HepG2 (cell line): Measurements from ENCODE around the gene ME3. TPM values are rescaled to one million over a fixed set of nuclear protein-coding genes. Genes with fewer than 3 reads are reported as not detected.

Source experiments
- ATAC-seq: fragments of 200-7000 bp; cut with Tn5 transposase; 3 replicates; pipeline ENCODE4 v1.9.1; 2020; ENCODE audit warnings: mild to moderate bottlenecking, moderate library complexity
- BruUV-seq: library from RNA; stranded (reverse); fragments of 400-500 nt; replicated peaks from 2 replicates; lab custom pipeline; 2021; lab: Mats Ljungman, UMichigan
- CTCF ChIA-PET: fragments of 300-600 bp; formaldehyde crosslinking; extraction: SDS; loops from one replicate; lab custom pipeline; 2021; ENCODE audit warnings: low total read pairs, inconsistent platforms, low intra/inter-chr PET ratio; lab: Yijun Ruan, JAX
- POLR2A ChIA-PET: fragments of 350-600 bp; sonication (Branson Sonifier 250); formaldehyde crosslinking; loops from one replicate; lab custom pipeline; 2020; ENCODE audit warnings: antibody characterized with exemption, inconsistent platforms; lab: Yijun Ruan, JAX
- DNase-seq: peaks from one replicate; pipeline ENCODE4 v3.0.0-alpha.2; 2015; ENCODE audit warnings: low spot score
- FAIRE-seq: peaks from 3 replicates; lab custom pipeline; 2011; peaks lifted over from hg19 to GRCh38; lab: Jason Lieb, UNC
- H2AFZ ChIP-seq: one replicate; pipeline ENCODE4 v1.6.1; 2011; ENCODE audit warnings: low read length, inconsistent platforms
- H3K27ac ChIP-seq: fragments of 300-600 bp; 3 replicates; pipeline ENCODE4 v1.8.0; 2011; ENCODE audit warnings: mixed run types, mild to moderate bottlenecking, mixed read lengths, low read length, inconsistent platforms; ENCODE audit not compliant: insufficient read depth; ENCODE audit errors: extremely low read length
- H3K27me3 ChIP-seq, 2 experiments: fragments of 200-600 bp in 1 of 2; 2 replicates in 1 of 2; 3 replicates in 1 of 2; pipeline versions ENCODE4 v1.6.0 to v1.8.0; 2011; ENCODE audit warnings: low read length in 2 of 2, mild to moderate bottlenecking in 2 of 2, moderate library complexity in 2 of 2, inconsistent platforms in 1 of 2; ENCODE audit not compliant: insufficient read depth in 2 of 2, control insufficient read depth in 1 of 2
- H3K36me3 ChIP-seq, 2 experiments: fragments of 200-600 bp in 1 of 2; replicated peaks in 1 of 2; 2 replicates in 1 of 2; 3 replicates in 1 of 2; pipeline versions ENCODE4 v1.5.1 to v1.8.0; 2011; ENCODE audit warnings: low read length in 2 of 2, inconsistent platforms in 1 of 2; ENCODE audit not compliant: insufficient read depth in 2 of 2, control insufficient read depth in 1 of 2
- H3K4me1 ChIP-seq: 2 replicates; pipeline ENCODE4 v1.5.1; 2012; ENCODE audit warnings: low read length, inconsistent platforms; ENCODE audit not compliant: insufficient read depth
- H3K4me2 ChIP-seq: 2 replicates; pipeline ENCODE4 v1.6.0; 2011; ENCODE audit warnings: low read depth, low read length, inconsistent platforms
- H3K4me3 ChIP-seq, 3 experiments: fragments of 200-600 bp in 1 of 3; sonication (generic), shearing (Covaris generic) in 1 of 3; replicated peaks in 1 of 3; 2 replicates each; pipeline ENCODE4 v1.5.1; 2011 to 2016; ENCODE audit warnings: low read length in 3 of 3, inconsistent platforms in 2 of 3, low read depth in 2 of 3, mild to moderate bottlenecking in 2 of 3, control low read depth in 1 of 3, mixed read lengths in 1 of 3; ENCODE audit not compliant: insufficient read depth in 1 of 3
- H3K79me2 ChIP-seq: one replicate; pipeline ENCODE4 v1.6.1; 2011; ENCODE audit warnings: low read length, inconsistent platforms; ENCODE audit not compliant: insufficient read depth
- H3K9ac ChIP-seq: 2 replicates; pipeline ENCODE4 v1.6.0; 2011; ENCODE audit warnings: mild to moderate bottlenecking, low read depth, low read length, inconsistent platforms; ENCODE audit not compliant: insufficient read depth
- H3K9me3 ChIP-seq: 2 replicates; pipeline ENCODE4 v1.5.1; 2012; ENCODE audit warnings: mild to moderate bottlenecking, low read length
- H4K20me1 ChIP-seq: 2 replicates; pipeline ENCODE4 v1.6.0; 2011; ENCODE audit warnings: inconsistent platforms, mild to moderate bottlenecking, low read length, moderate library complexity; ENCODE audit not compliant: insufficient read depth
- ARID3A ChIP-seq: IDR thresholded peaks from 2 replicates; pipeline ENCODE4 v1.6.1; 2012; ENCODE audit warnings: low read depth, low read length, improper control_type of control experiment
- CENPT ChIP-seq: sonication (generic); formaldehyde crosslinking; IDR thresholded peaks from 2 replicates; pipeline ENCODE4 v1.8.0; 2022; ENCODE audit warnings: low read depth, mild to moderate bottlenecking, moderate library complexity, missing genetic modification reagents
- CREB1 ChIP-seq, 2 experiments: fragments of 450-650 bp in 1 of 2; IDR thresholded peaks; 2 replicates each; pipeline ENCODE4 v1.6.1; 2016 to 2017; ENCODE audit warnings: control low read depth in 1 of 2, mild to moderate bottlenecking in 1 of 2, missing compliant biosample characterization in 1 of 2, missing genetic modification characterization in 1 of 2
- FUBP1 ChIP-seq: sonication (generic); formaldehyde crosslinking; IDR thresholded peaks from 2 replicates; pipeline ENCODE4 v1.5.1; 2020; ENCODE audit warnings: missing genetic modification reagents, mild to moderate bottlenecking, borderline replicate concordance
- MLX ChIP-seq: IDR thresholded peaks from 2 replicates; pipeline ENCODE4 v1.6.1; 2016
- NR2C2 ChIP-seq: sonication (generic); formaldehyde crosslinking; IDR thresholded peaks from 2 replicates; pipeline ENCODE4 v1.4.0; 2020; ENCODE audit warnings: missing genetic modification reagents, mild to moderate bottlenecking, moderate library complexity, borderline replicate concordance
- TEAD3 ChIP-seq: optimal IDR thresholded peaks from 2 replicates; pipeline ENCODE3; 2016; ENCODE audit warnings: borderline replicate concordance
- ZNF20 ChIP-seq: sonication (generic); formaldehyde crosslinking; IDR thresholded peaks from 2 replicates; pipeline ENCODE4 v1.4.0; 2020; ENCODE audit warnings: mild to moderate bottlenecking, moderate library complexity, missing genetic modification reagents
- ZNF24 ChIP-seq: fragments of 450-650 bp; IDR thresholded peaks from 2 replicates; pipeline ENCODE4 v1.6.1; 2017; ENCODE audit warnings: antibody characterized with exemption, mild to moderate bottlenecking
- ZNF3 ChIP-seq: IDR thresholded peaks from 2 replicates; pipeline ENCODE4 v1.7.0; 2017; ENCODE audit warnings: inconsistent platforms
- WGBS: methylation state at CpG from one replicate; pipeline ENCODE4 v1.1.6; 2017; ENCODE audit warnings: low lambda C conversion rate; 5-methylcytosine and 5-hydroxymethylcytosine counted together
- in situ Hi-C: cut with HindIII; loops from 2 replicates; pipeline ENCODE4 v1.10.0; 2017; ENCODE audit warnings: low pct_unique_long_range_greater_than_20kb; ENCODE audit not compliant: extremely low pct_ligation_motif_present
- intact Hi-C: fragments of 100-400 bp; cut with micrococcal nuclease; formaldehyde crosslinking; loops from one replicate; pipeline ENCODE4 v1.10.0; 2022; ENCODE audit not compliant: unreplicated experiment
- polyA plus RNA-seq, 8 experiments: library from polyadenylated mRNA; depleted of rRNA in 3 of 8; stranded (reverse) in 7 of 8; unstranded in 1 of 8; fragments of >200 nt; fragmentation: Illumina TruSeq in 4 of 8; extraction: Trizol in 4 of 8; gene quantifications; 2 replicates each; pipeline versions ENCODE4 v1.2.1 to v1.2.3, GENCODE V29; 2011 to 2016; ENCODE audit warnings: low read depth in 4 of 8, missing spikeins in 1 of 8, mixed read lengths in 1 of 8; ENCODE audit not compliant: insufficient read depth in 1 of 8
- total RNA-seq, 5 experiments: library from RNA; depleted of rRNA; stranded (reverse); fragments of >200 nt; fragmentation: Illumina TruSeq; extraction: Trizol; gene quantifications; 2 replicates each; pipeline ENCODE4 v1.2.3, GENCODE V29; 2016; ENCODE audit warnings: low read depth in 1 of 5

ME3 gene
- total and polyA plus RNA-seq, 2 of the 13 experiments (the other 11 are each of a cell fraction or from before 2014, with no cell fraction given) = not detected

- Histone ChIP-seq H3K4me1 (no peaks in the 10 kb centered on the region), H3K27ac (no peak overlapping the region), H4K20me1 (no peaks in the 10 kb centered on the region), H3K36me3 (no peaks in the 10 kb centered on the region), H3K9ac (no peak overlapping the region), H3K79me2 (no peaks in the 10 kb centered on the region), H3K4me3 (no peak overlapping the region), H3K9me3 (no peaks in the 10 kb centered on the region), H3K27me3 (no peaks in the 10 kb centered on the region), H2AFZ (no peak overlapping the region), H3K4me2 (no peak overlapping the region)
- BruUV-seq = no TSS peak
- ATAC-seq = no peak
- ChIA-PET POLR2A (no interaction called here), CTCF (no interaction called here)
- FAIRE-seq = no peak
- no peak for DNase-seq
- WGBS = 50% methylated on average over 3 of the region's 3 CpGs
- no peak for TF ChIP-seq MLX (CRISPR knock-in tag)
- TF ChIP-seq ZNF24 = no peak
- TF ChIP-seq FUBP1 (CRISPR knock-in tag) = no peak
- no peak for TF ChIP-seq ZNF20 (CRISPR knock-in tag)
- no peak for TF ChIP-seq CREB1 (IDR thresholded peaks at IDR 0.05)
- no peak for TF ChIP-seq CREB1 (CRISPR knock-in tag; IDR thresholded peaks at IDR 0.05)
- TF ChIP-seq NR2C2 = no peak
- no peak for TF ChIP-seq TEAD3 (CRISPR knock-in tag)
- TF ChIP-seq CENPT (CRISPR knock-in tag) = no peak
- TF ChIP-seq ARID3A = no peak
- TF ChIP-seq ZNF3 (CRISPR knock-in tag) = no peak
- intact Hi-C loops (no loop called here), in situ Hi-C loops (no loop called here)
These were observed 274.3 kb downstream of the ME3 start for GRCh38 chr11:86398106-86398505.
